Measurements from ENCODE around the gene CMYA5.

- no peak for TF ChIP-seq POLR2A (IDR thresholded peaks at IDR 0.05)
- TF ChIP-seq EP300 (IDR thresholded peaks at IDR 0.05): no peak
Measured at GRCh38 chr5:79707535-79707934, 17.9 kb downstream of the CMYA5 start.

All from ovary (tissue), 1 donor.